Left lung (tissue), 10 donors: ENCODE measurements around the gene FBXO34. TPM values are rescaled to one million over a fixed set of nuclear protein-coding genes. Genes with fewer than 3 reads are reported as not detected.

ENCODE experiments used
- ATAC-seq: fragments of 200-7000 bp; cut with Tn5 transposase; one replicate; pipeline ENCODE4 v1.9.1; 2020; ENCODE audit warnings: moderate library complexity
- DNase-seq, 4 donors: peaks; one replicate each; pipeline ENCODE4 v3.0.0-alpha.2; 2013 to 2020
- H3K27ac ChIP-seq, 2 donors: fragments of 200-600 bp; sonication (generic) in 1 of 2; one replicate each; pipeline versions ENCODE4 v1.5.0 to v1.8.0; 2020 to 2021
- H3K27me3 ChIP-seq, 2 donors: fragments of 200-600 bp; sonication (generic) in 1 of 2; one replicate each; pipeline versions ENCODE4 v1.5.0 to v1.8.0; 2020 to 2021
- H3K36me3 ChIP-seq, 2 donors: fragments of 200-600 bp; sonication (generic) in 1 of 2; one replicate each; pipeline versions ENCODE4 v1.5.0 to v1.8.0; 2020 to 2021
- H3K4me1 ChIP-seq, 2 donors: fragments of 200-600 bp; one replicate each; pipeline ENCODE4 v1.8.0; 2021
- H3K4me3 ChIP-seq, 2 donors: fragments of 200-600 bp; sonication (generic) in 1 of 2; one replicate each; pipeline versions ENCODE4 v1.5.0 to v1.8.0; 2020 to 2021; ENCODE audit warnings: mild to moderate bottlenecking in 1 of 2
- H3K9me3 ChIP-seq, 2 donors: fragments of 200-600 bp; sonication (generic) in 1 of 2; one replicate each; pipeline versions ENCODE4 v1.5.0 to v1.8.0; 2020 to 2021
- intact Hi-C, 2 donors: fragments of 100-400 bp; cut with DNase I; formaldehyde crosslinking; loops; one replicate each; pipeline versions ENCODE4 v1.11.2 to v1.14.2; 2022
- polyA plus RNA-seq, 6 donors: library from polyadenylated mRNA; unstranded; fragments of 120-200 nt; gene quantifications; one replicate each; pipeline ENCODE4 v1.2.1, GENCODE V29; 2013; ENCODE audit not compliant: insufficient read length in 6 of 6
- total RNA-seq, 2 donors: library from RNA; stranded (reverse); fragmentation: NEBNext Ultra II Directional; extraction: Animal tissue kit (Norgen Biotek cat#: 25700); gene quantifications; one replicate each; pipeline ENCODE4 v1.2.1, GENCODE V29; 2021
- TF ChIP-seq, protein P1 (sequence below), 2 donors: fragments of 200-600 bp; sonication (generic) in 1 of 2; IDR thresholded peaks; one replicate each; pipeline versions ENCODE4 v1.5.0 to v1.8.0; 2021; ENCODE audit warnings: antibody characterized with exemption in 2 of 2
- donor health status: DM: no; HTN: yes; CAD: no.
- donor health status: DM: no; HTN: no; CAD: no.

Gene FBXO34
- total and polyA plus RNA-seq, 8 donors, result 24.4 to 43.9 (median 33.5) TPM

DNA sequence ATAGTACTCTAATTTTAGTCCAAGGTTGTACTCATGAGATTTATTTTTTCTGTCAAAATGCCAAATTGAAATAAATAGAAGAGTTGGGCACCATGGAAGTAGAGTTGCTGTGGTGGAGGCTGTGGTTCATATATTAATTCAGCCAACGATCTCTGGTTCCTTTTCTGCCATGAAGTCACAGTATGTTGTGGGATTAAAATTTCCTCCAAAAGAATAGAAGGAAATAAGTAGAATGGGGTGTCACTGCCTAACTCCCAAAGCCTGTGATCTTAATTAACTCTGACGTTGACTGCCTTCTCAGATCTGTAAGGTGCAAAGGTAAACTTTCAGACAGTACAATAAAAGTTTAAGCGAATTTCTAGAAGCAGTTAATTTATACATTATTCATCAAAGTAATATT lies 37.6 kb upstream of the FBXO34 start:
- DNase-seq (no peak), ATAC-seq (no peak)
- Histone ChIP-seq H3K36me3 (no peaks in the 10 kb centered on the region), H3K4me1 (no peaks in the 10 kb centered on the region), H3K9me3 (no peaks in the 10 kb centered on the region), H3K27me3 (no peaks in the 10 kb centered on the region), H3K27ac (no peak overlapping the region), H3K4me3 (no peak overlapping the region)
- TF ChIP-seq, protein P1, sequence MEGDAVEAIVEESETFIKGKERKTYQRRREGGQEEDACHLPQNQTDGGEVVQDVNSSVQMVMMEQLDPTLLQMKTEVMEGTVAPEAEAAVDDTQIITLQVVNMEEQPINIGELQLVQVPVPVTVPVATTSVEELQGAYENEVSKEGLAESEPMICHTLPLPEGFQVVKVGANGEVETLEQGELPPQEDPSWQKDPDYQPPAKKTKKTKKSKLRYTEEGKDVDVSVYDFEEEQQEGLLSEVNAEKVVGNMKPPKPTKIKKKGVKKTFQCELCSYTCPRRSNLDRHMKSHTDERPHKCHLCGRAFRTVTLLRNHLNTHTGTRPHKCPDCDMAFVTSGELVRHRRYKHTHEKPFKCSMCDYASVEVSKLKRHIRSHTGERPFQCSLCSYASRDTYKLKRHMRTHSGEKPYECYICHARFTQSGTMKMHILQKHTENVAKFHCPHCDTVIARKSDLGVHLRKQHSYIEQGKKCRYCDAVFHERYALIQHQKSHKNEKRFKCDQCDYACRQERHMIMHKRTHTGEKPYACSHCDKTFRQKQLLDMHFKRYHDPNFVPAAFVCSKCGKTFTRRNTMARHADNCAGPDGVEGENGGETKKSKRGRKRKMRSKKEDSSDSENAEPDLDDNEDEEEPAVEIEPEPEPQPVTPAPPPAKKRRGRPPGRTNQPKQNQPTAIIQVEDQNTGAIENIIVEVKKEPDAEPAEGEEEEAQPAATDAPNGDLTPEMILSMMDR (IDR thresholded peaks at IDR 0.05), result no peak
- intact Hi-C loops, result no loop called here

DNA sequence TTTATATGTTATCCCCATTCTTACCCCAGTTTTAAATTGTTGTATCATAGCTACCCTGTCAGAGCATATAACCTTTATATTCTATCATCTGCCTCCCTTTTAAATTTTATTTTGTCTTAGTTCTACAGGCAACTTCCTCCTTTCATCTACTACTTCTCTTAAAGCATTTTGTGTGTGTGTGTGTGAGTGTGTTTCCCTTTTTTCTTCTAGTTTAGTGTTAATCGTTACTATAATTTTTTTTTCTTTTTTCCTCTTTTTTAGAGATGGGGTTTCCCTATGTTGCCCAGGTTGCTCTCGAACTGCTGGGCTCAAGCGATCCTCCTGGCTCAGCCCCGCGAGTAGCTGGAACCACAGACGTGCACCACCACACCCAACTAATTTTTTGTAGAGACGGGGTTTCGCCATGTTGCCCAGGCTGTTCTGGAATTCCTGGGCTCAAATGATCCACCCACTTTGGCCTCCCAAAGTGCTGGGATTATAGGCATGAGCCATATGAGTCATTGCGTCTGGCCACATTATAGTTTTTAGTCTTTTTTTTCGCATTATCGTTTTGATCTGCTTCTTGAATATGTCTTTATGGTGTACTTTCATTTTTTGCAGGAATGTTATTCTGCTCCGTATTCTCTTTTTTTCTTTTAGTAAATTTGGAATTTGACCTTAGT lies 33.1 kb upstream of the FBXO34 start:
- Histone ChIP-seq H3K27ac (no peak overlapping the region), H3K9me3 (no peaks in the 10 kb centered on the region), H3K4me1 (no peaks in the 10 kb centered on the region), H3K27me3 (peaks cover 11 to 18% of the 10 kb centered on the region in 2 donors), H3K4me3 (no peak overlapping the region), H3K36me3 (no peaks in the 10 kb centered on the region)
- no peak for DNase-seq
- ATAC-seq, result no peak
- intact Hi-C loops, result no loop called here
- TF ChIP-seq, protein P1 (IDR thresholded peaks at IDR 0.05), result no peak

DNA sequence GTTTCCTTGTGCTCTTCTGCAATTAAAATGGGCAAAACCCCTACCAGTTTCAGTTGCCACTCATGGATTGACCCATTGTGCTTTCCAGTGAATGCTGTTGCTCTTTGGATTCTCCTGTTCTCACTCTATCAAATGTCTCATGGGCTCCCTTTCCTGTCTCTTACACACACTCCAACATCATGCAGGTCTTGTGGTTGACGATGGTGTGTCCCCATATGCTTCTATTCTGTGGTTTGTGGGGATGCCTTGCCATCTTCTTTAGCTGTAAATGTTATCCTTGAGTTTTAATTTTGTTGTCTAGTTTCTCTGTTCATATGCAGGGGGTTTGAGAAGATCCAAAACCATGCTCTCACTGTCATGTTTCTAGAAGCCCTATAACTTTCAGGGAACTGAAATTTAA lies 31.9 kb upstream of the FBXO34 start:
- Histone ChIP-seq H3K36me3 (no peaks in the 10 kb centered on the region), H3K27ac (no peak overlapping the region), H3K4me3 (no peak overlapping the region), H3K4me1 (no peaks in the 10 kb centered on the region), H3K27me3 (peaks cover 11 to 18% of the 10 kb centered on the region in 2 donors), H3K9me3 (no peaks in the 10 kb centered on the region)
- no peak for DNase-seq
- intact Hi-C loops, result no loop called here
- no peak for ATAC-seq
- TF ChIP-seq, protein P1 (IDR thresholded peaks at IDR 0.05), result no peak

DNA sequence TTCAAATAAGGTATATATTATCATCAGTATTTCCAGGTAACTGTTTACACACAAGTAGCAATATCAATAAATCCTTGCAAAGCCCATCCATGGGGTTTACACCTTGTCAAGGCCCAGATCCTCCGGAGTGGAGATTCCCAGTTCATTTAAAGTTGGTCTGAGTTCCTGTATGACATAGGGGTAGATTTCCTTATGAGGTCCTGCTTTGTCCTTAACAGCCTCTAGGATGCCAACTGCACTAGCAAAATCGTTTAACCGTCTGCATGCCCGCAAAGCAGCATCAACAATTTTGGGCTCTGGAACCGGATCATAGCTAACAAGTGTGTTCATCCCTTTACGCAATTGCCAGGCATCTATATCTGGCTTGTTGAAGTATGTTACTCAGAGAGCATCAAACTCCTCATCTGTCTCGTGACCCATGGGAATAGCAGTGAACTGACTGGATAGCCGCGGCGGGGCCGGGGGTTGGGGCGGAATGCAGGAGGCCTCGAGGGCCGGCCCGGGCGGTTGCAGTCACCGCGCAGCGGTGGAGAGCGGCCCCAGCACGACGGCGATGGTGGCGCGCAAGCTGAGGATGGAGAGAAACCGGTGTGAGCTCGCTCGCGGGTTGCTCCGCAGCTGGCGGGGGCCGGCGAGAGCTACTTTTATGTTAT lies 30.6 kb upstream of the FBXO34 start:
- no peak overlapping the region for H3K4me3 ChIP-seq
- H3K27ac ChIP-seq, result no peak overlapping the region
- H3K27me3 ChIP-seq, result peaks cover 11 to 18% of the 10 kb centered on the region in 2 donors
- no peaks in the 10 kb centered on the region for H3K9me3 ChIP-seq
- intact Hi-C loops, result no loop called here
- H3K4me1 ChIP-seq, result no peaks in the 10 kb centered on the region
- ATAC-seq, result no peak
- DNase-seq, result peak in 2 of 4 donors; percentile 6 to 75
- no peaks in the 10 kb centered on the region for H3K36me3 ChIP-seq
- TF ChIP-seq, protein P1 (IDR thresholded peaks at IDR 0.05), result no peak

DNA sequence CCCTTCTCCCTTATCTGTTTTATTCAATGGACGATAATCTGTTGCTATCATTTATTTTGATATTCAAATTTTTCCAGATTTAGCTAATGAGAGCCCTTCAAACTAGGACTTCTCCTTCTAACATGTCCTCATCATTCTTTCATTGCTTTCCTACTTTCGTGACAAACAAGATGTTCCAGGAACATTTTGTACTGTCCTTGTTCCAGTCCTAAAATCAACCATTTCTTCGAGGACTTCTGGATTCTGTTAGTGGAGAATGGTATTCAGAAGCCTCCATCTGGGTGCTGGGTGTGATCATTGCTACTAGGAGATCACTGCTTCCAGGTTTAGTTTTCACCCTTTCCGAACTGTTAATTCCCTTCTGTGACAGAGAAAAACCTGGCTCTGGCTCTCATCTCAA lies 29.5 kb upstream of the FBXO34 start:
- no peaks in the 10 kb centered on the region for H3K4me1 ChIP-seq
- DNase-seq (no peak), ATAC-seq (no peak)
- H3K27ac ChIP-seq, result no peak overlapping the region
- H3K27me3 ChIP-seq, result peaks cover 11 to 18% of the 10 kb centered on the region in 2 donors
- intact Hi-C loops, result no loop called here
- no peaks in the 10 kb centered on the region for H3K9me3 ChIP-seq
- no peaks in the 10 kb centered on the region for H3K36me3 ChIP-seq
- H3K4me3 ChIP-seq, result no peak overlapping the region
- TF ChIP-seq, protein P1 (IDR thresholded peaks at IDR 0.05), result no peak
